ENCODE results near the gene GPBAR1. TPM values are rescaled to one million over a fixed set of nuclear protein-coding genes. Genes with fewer than 3 reads are reported as not detected.

GPBAR1 gene
- total RNA-seq, 1 experiment from 2014 or later, result 0.30 TPM

DNA sequence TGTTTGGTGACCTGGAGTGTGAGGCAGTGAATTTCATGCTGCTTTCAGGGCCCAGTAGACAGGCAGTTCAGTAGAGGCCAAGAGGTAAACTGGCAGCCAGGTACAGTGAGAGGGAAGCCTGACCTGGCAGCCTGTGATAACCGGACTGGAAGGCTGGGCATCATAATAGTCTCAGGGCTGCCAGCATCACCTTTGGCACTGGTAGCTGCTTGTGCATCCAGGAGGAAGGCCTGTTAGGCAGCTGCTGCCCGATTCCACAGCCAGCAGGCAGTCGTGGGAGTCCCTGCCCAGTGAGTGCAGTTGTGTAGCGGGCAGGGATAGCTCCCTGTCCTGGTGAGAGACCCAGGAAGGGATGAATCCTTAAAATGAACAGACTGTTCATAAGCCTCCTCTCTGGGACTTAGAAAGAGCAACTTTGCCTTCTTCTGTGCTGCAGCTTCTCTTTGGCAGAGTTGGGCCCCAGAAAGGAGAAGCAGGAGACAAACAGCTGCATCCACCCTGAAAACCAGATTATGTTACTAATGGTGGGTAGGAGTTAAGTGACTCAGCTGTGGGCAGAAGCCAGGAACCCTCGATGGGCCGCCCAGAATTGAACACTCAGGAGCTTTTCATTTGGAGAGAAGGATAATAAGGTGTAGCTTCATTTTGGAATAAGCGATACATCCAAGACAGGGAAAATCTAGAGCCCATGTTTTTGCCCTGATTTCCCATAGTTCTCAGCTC, 8.1 kb upstream of the GPBAR1 start:
- TF ChIP-seq, protein P1, sequence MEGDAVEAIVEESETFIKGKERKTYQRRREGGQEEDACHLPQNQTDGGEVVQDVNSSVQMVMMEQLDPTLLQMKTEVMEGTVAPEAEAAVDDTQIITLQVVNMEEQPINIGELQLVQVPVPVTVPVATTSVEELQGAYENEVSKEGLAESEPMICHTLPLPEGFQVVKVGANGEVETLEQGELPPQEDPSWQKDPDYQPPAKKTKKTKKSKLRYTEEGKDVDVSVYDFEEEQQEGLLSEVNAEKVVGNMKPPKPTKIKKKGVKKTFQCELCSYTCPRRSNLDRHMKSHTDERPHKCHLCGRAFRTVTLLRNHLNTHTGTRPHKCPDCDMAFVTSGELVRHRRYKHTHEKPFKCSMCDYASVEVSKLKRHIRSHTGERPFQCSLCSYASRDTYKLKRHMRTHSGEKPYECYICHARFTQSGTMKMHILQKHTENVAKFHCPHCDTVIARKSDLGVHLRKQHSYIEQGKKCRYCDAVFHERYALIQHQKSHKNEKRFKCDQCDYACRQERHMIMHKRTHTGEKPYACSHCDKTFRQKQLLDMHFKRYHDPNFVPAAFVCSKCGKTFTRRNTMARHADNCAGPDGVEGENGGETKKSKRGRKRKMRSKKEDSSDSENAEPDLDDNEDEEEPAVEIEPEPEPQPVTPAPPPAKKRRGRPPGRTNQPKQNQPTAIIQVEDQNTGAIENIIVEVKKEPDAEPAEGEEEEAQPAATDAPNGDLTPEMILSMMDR (conservative IDR thresholded peaks at IDR 0.05; ENCODE audit: low read depth, low read length), result no peak
- no peak for TF ChIP-seq EZH2 (IDR thresholded peaks at IDR 0.05; ENCODE audit: borderline replicate concordance, low read depth, low read length, poor library complexity, severe bottlenecking)
- no peak overlapping the region for H3K27ac ChIP-seq (ENCODE audit: low read depth, low read length, poor library complexity, severe bottlenecking)

DNA sequence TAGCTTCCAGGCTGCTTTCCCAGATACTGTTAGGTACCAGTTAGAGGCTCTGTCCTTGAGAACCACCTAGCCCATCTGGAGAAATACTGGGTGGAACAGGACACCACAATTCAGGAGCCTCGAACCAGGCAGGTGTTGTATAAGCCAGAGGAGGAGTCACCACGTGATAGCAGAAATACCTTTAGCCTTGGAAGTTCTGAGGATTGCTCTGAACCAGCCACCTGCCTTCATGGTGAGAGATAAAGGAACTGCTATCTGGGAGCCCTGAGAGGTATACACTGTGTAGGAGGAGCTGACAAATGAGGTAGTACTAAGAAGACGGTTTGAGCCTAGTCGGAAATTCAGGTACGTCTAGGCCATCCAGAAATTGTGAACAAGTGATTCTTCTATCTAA, 7.6 kb upstream of the GPBAR1 start:
- intact Hi-C loops (cut with micrococcal nuclease; ENCODE audit: unreplicated experiment), result no loop called here
- ChIA-PET POLR2A (ENCODE audit: low non-redundant PET) (no interaction called here), CTCF (no interaction called here)
- H3K4me3 ChIP-seq (ENCODE audit: low read depth, low read length, poor library complexity, severe bottlenecking), result no peak overlapping the region
- H3K9me3 ChIP-seq (ENCODE audit: low read depth, low read length, poor library complexity, severe bottlenecking), result no peaks in the 10 kb centered on the region
- no peak overlapping the region for H3K27ac ChIP-seq (ENCODE audit: low read depth, low read length, poor library complexity, severe bottlenecking)
- peaks cover 78% of the 10 kb centered on the region for H3K36me3 ChIP-seq (ENCODE audit: insufficient read depth, low read length, poor library complexity, severe bottlenecking)
- H3K4me1 ChIP-seq (ENCODE audit: insufficient read depth, low read length, poor library complexity, severe bottlenecking), result no peaks in the 10 kb centered on the region
- TF ChIP-seq EZH2 (IDR thresholded peaks at IDR 0.05; ENCODE audit: borderline replicate concordance, low read depth, low read length, poor library complexity, severe bottlenecking), result no peak
- TF ChIP-seq, protein P1 (conservative IDR thresholded peaks at IDR 0.05; ENCODE audit: low read depth, low read length), result no peak
- BruUV-seq (replicated peaks), result no TSS peak
- H3K27me3 ChIP-seq (replicated peaks; ENCODE audit: insufficient read depth, low read depth, low read length, poor library complexity), result no peaks in the 10 kb centered on the region
- no peak for DNase-seq (ENCODE audit: low spot score)

More for the DNA sequence above, 8.1 kb upstream of the GPBAR1 start:
- BruUV-seq (replicated peaks), result no TSS peak
- ChIA-PET POLR2A (ENCODE audit: low non-redundant PET) (no interaction called here), CTCF (no interaction called here)
- H3K4me3 ChIP-seq (ENCODE audit: low read depth, low read length, poor library complexity, severe bottlenecking), result no peak overlapping the region
- no peaks in the 10 kb centered on the region for H3K27me3 ChIP-seq (replicated peaks; ENCODE audit: insufficient read depth, low read depth, low read length, poor library complexity)
- intact Hi-C loops (cut with micrococcal nuclease; ENCODE audit: unreplicated experiment), result no loop called here
- peaks cover 84% of the 10 kb centered on the region for H3K36me3 ChIP-seq (ENCODE audit: insufficient read depth, low read length, poor library complexity, severe bottlenecking)
- H3K4me1 ChIP-seq (ENCODE audit: insufficient read depth, low read length, poor library complexity, severe bottlenecking), result no peaks in the 10 kb centered on the region
- DNase-seq (ENCODE audit: low spot score), result no peak
- no peaks in the 10 kb centered on the region for H3K9me3 ChIP-seq (ENCODE audit: low read depth, low read length, poor library complexity, severe bottlenecking)

DNA sequence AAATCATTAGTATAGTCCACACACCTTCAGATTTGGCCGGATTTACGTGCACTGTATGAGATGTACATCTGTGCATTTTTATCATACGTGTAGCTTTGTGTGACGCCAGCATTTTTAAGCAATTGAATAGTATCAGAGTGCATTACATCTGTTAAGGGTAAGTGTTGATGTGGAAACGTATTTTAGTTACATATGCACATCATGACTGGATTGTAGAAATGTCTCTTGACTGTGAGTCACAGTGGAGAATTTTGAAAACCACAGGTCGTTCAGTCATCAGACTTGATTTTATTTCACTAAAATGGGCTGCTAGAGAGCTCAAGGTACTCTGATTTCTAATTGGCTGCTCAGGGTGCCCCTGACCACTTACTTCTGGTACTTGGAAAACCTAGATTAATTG, 5.4 kb upstream of the GPBAR1 start:
- DNase-seq (ENCODE audit: low spot score), result no peak
- no peak overlapping the region for H3K4me3 ChIP-seq (ENCODE audit: low read depth, low read length, poor library complexity, severe bottlenecking)
- BruUV-seq (replicated peaks), result no TSS peak
- TF ChIP-seq, protein P1 (conservative IDR thresholded peaks at IDR 0.05; ENCODE audit: low read depth, low read length), result no peak
- TF ChIP-seq EZH2 (IDR thresholded peaks at IDR 0.05; ENCODE audit: borderline replicate concordance, low read depth, low read length, poor library complexity, severe bottlenecking), result no peak
- intact Hi-C loops (cut with micrococcal nuclease; ENCODE audit: unreplicated experiment), result no loop called here
- H3K9me3 ChIP-seq (ENCODE audit: low read depth, low read length, poor library complexity, severe bottlenecking), result no peaks in the 10 kb centered on the region
- peaks cover 2% of the 10 kb centered on the region for H3K4me1 ChIP-seq (ENCODE audit: insufficient read depth, low read length, poor library complexity, severe bottlenecking)
- ChIA-PET CTCF (no interaction called here), POLR2A (ENCODE audit: low non-redundant PET) (no interaction called here)
- no peak overlapping the region for H3K27ac ChIP-seq (ENCODE audit: low read depth, low read length, poor library complexity, severe bottlenecking)
- no peaks in the 10 kb centered on the region for H3K27me3 ChIP-seq (replicated peaks; ENCODE audit: insufficient read depth, low read depth, low read length, poor library complexity)
- H3K36me3 ChIP-seq (ENCODE audit: insufficient read depth, low read length, poor library complexity, severe bottlenecking), result peaks cover 56% of the 10 kb centered on the region

Data from A673 (cell line).